ENCODE measurements around the gene ANGEL2.

ANGEL2 gene

GRCh38 chr1:213020016-213020415 lies 4.3 kb upstream of the ANGEL2 start:
- in situ Hi-C loops (cut with MboI; ENCODE audit: low sequenced_read_pairs), result no loop called here

- in situ Hi-C loops (cut with MboI; ENCODE audit: low sequenced_read_pairs), result no loop called here
These were observed 3.8 kb upstream of the ANGEL2 start for GRCh38 chr1:213019450-213019849.

- in situ Hi-C loops (cut with MboI; ENCODE audit: low sequenced_read_pairs), result no loop called here
These were observed 2.0 kb upstream of the ANGEL2 start for GRCh38 chr1:213017447-213018273.

- in situ Hi-C loops (cut with MboI; ENCODE audit: low sequenced_read_pairs), result no loop called here
These were observed 1.0 kb downstream of the ANGEL2 start for GRCh38 chr1:213014642-213015041.

GRCh38 chr1:213008564-213008963 lies 7.1 kb downstream of the ANGEL2 start:
- in situ Hi-C loops (cut with MboI; ENCODE audit: low sequenced_read_pairs), result no loop called here

- in situ Hi-C loops (cut with MboI; ENCODE audit: low sequenced_read_pairs), result no loop called here
These were observed 12.4 kb downstream of the ANGEL2 start for GRCh38 chr1:213003256-213003655.

GRCh38 chr1:212994926-212995325 lies 20.7 kb downstream of the ANGEL2 start:
- in situ Hi-C loops (cut with MboI; ENCODE audit: low sequenced_read_pairs), result loop anchor here (25.0 kb wide), 2 partner anchors 183 to 533 kb away; no protein-coding TSS in a partner anchor

- in situ Hi-C loops (cut with MboI; ENCODE audit: low sequenced_read_pairs), result loop anchor here (25.0 kb wide), 2 partner anchors 182 to 532 kb away; no protein-coding TSS in a partner anchor
These were observed 21.7 kb downstream of the ANGEL2 start for GRCh38 chr1:212993960-212994359.

- in situ Hi-C loops (cut with MboI; ENCODE audit: low sequenced_read_pairs), result loop anchor here (25.0 kb wide), 2 partner anchors 178 to 528 kb away; no protein-coding TSS in a partner anchor
These were observed 25.4 kb downstream of the ANGEL2 start for GRCh38 chr1:212990276-212990675.

- in situ Hi-C loops (cut with MboI; ENCODE audit: low sequenced_read_pairs), result loop anchor here (25.0 kb wide), 2 partner anchors 176 to 526 kb away; no protein-coding TSS in a partner anchor
These were observed 27.9 kb downstream of the ANGEL2 start for GRCh38 chr1:212987702-212988322.

- in situ Hi-C loops (cut with MboI; ENCODE audit: low sequenced_read_pairs), result loop anchor here (25.0 kb wide), 2 partner anchors 174 to 524 kb away; no protein-coding TSS in a partner anchor
These were observed 29.1 kb downstream of the ANGEL2 start for GRCh38 chr1:212986551-212986950.

- in situ Hi-C loops (cut with MboI; ENCODE audit: low sequenced_read_pairs), result loop anchor here (25.0 kb wide), 2 partner anchors 172 to 522 kb away; no protein-coding TSS in a partner anchor
These were observed 31.0 kb downstream of the ANGEL2 start for GRCh38 chr1:212984522-212985291.

- in situ Hi-C loops (cut with MboI; ENCODE audit: low sequenced_read_pairs), result loop anchor here (25.0 kb wide), 2 partner anchors 171 to 521 kb away; no protein-coding TSS in a partner anchor
These were observed 32.2 kb downstream of the ANGEL2 start for GRCh38 chr1:212983482-212983881.

- in situ Hi-C loops (cut with MboI; ENCODE audit: low sequenced_read_pairs), result loop anchor here (25.0 kb wide), 2 partner anchors 170 to 520 kb away; no protein-coding TSS in a partner anchor
These were observed 33.1 kb downstream of the ANGEL2 start for GRCh38 chr1:212982430-212983152.

GRCh38 chr1:212981571-212982328 lies 33.9 kb downstream of the ANGEL2 start:
- in situ Hi-C loops (cut with MboI; ENCODE audit: low sequenced_read_pairs), result loop anchor here (25.0 kb wide), 2 partner anchors 169 to 519 kb away; no protein-coding TSS in a partner anchor

GRCh38 chr1:212981025-212981495 lies 34.6 kb downstream of the ANGEL2 start:
- in situ Hi-C loops (cut with MboI; ENCODE audit: low sequenced_read_pairs), result loop anchor here (25.0 kb wide), 2 partner anchors 169 to 519 kb away; no protein-coding TSS in a partner anchor

- in situ Hi-C loops (cut with MboI; ENCODE audit: low sequenced_read_pairs), result loop anchor here (25.0 kb wide), 2 partner anchors 168 to 518 kb away; no protein-coding TSS in a partner anchor
These were observed 35.4 kb downstream of the ANGEL2 start for GRCh38 chr1:212980123-212980785.

- in situ Hi-C loops (cut with MboI; ENCODE audit: low sequenced_read_pairs), result loop anchor here (25.0 kb wide), 2 partner anchors 167 to 517 kb away; no protein-coding TSS in a partner anchor
These were observed 36.1 kb downstream of the ANGEL2 start for GRCh38 chr1:212979340-212980122.

Measured in HL-60/S4 treated with phorbol 12-myristate 13-acetate at 8.2 ng/mL for 4 days and 3 days (cell line).